KOPT-K1 (cell line): Measurements from ENCODE around the gene DNAAF9.

Source experiments
- H3K27ac ChIP-seq: fragments of 200-600 bp; sonication (generic); 2 replicates; pipeline ENCODE4 v1.5.1; 2016; ENCODE audit warnings: antibody characterized with exemption, mild to moderate bottlenecking, low read depth, low read length; ENCODE audit not compliant: poor library complexity, severe bottlenecking
- H3K36me3 ChIP-seq: fragments of 200-600 bp; sonication (generic); 2 replicates; pipeline ENCODE4 v1.5.1; 2017; ENCODE audit warnings: antibody characterized with exemption, mild to moderate bottlenecking, low read length, moderate library complexity; ENCODE audit not compliant: insufficient read depth
- H3K9me3 ChIP-seq: fragments of 200-600 bp; sonication (generic); 2 replicates; pipeline ENCODE4 v1.5.1; 2017; ENCODE audit warnings: antibody characterized with exemption, low read length, mild to moderate bottlenecking; ENCODE audit not compliant: insufficient read depth, poor library complexity, severe bottlenecking

DNAAF9 gene

DNA sequence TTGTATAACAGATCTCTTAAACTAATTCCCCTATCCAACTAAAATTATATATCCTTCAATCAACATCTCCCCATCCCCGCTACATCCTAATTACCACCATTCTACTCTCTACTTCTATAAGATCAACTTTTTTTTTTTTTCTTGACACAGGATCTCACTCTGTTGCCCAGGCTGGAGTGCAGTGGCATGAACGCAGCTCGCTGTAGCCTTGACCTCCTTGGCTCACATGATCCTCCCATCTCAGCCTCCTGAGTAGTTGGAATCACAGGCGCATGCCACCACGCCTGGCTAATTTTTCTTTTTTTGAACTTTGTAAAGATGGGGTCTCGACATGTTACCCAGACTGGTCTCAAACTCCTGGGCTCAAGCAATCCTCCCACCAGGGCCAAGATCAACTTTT is 5.0 kb downstream of the DNAAF9 start:
- H3K36me3 ChIP-seq: no peaks in the 10 kb centered on the region

DNA sequence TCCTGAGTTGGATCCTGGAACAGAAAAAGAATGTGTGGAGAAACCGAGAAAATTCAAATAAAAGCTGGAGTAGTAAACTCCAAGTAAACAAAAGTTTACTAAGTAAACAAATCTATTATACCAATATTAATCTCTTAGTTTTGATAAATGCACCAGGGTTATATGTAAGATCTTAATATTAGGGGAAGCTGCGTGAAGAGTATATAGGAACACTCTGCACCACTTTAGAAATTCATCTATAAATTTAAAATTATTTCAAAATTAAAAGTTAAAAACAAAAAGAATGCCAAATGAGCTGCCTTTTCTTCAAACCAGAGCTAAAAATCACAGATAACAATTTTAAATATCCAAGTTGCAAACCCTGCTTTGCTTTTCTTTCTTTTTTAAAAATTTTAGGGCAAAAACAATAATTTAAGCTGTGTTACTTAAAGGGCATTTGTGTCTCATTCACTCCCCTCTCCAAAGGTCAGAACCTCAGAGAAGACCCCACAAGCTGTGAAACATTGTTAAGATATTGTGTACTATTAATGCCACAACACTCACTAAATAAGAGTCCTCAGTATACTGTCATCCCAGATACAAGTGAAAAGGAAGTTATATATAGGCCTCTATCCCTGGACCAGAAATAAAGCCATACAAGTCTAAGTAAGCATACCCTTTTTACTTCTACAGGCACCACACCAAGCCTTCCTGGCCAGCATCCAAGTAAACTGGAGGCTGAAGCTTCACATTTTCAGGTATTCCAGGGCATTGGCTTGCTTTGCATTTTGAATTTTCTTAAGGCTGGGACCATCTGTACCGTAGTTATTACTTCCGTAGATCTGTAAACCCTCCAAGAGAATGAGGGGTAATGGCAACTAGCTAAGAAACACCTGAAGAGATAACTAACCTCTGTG is 7.0 kb downstream of the DNAAF9 start:
- Histone ChIP-seq H3K9me3 (no peaks in the 10 kb centered on the region), H3K36me3 (no peaks in the 10 kb centered on the region), H3K27ac (no peak overlapping the region)

More for the DNA sequence above, 5.0 kb downstream of the DNAAF9 start:
- H3K9me3 ChIP-seq: peaks cover 12% of the 10 kb centered on the region
- no peak overlapping the region for H3K27ac ChIP-seq

DNA sequence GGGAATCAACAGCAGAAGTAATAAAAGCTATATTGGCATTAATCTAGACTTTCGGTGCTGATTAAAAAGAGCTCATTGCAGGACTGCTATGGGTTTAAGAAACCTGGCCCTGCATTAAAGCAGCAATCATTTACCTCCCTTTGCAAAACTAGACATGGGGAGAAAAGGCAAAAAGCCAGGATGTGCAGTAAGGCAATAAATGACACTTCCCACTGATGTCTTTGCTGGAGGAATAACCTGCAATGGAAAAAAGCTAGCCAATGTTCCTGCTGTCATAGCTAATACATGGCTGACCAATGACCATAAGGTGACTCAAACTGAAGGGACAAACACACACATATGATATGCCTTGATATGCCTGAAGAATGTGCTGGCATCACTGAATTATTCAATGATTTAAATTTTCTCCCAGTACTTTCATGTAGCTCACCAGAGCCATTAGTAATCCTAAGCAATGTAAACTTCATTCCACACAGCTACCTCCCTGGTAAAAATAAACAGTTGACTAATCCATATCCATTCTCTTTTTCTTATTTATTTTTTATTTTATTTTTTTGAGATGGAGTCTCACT is 8.7 kb downstream of the DNAAF9 start:
- no peak overlapping the region for H3K27ac ChIP-seq
- H3K9me3 ChIP-seq: no peaks in the 10 kb centered on the region
- no peaks in the 10 kb centered on the region for H3K36me3 ChIP-seq

DNA sequence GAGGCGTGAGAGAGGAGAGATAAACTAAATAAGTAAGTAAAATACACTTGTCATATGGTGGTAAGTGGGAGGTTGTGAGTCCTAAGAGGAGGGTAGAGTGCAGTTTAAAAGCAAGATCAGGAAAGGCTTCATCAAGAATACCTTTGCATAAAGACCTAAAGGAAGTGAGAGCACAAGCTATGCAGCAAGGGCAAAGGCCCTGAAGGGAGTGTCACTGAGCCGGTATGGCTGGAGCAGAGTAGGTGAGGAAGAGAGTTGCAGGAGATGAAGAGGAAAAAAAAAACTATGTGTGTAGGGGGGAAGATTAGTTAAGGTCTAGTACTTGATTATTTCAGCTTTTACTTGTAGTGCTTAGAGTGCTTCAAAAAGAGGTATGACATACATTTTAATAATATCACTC is 11.0 kb downstream of the DNAAF9 start:
- Histone ChIP-seq H3K9me3 (no peaks in the 10 kb centered on the region), H3K36me3 (no peaks in the 10 kb centered on the region), H3K27ac (no peak overlapping the region)

DNA sequence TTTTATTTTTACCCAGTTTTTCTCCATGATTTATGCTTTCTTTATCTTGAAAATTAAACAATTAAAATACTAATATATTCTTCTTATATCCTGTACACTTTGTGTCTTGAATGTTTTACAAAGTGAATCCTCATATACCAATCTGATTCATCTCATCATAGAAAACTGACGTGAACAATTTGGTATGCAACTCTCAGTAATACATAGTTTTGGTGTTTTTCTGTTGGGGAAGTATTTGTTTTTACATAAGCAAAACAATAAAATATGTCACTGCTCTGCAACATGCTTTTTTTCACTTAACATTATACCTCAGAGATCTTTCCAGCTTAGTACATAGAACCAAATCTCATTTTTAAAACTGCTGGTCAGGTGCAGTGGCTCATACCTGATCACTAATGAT is 14.7 kb downstream of the DNAAF9 start:
- Histone ChIP-seq H3K9me3 (no peaks in the 10 kb centered on the region), H3K27ac (no peak overlapping the region), H3K36me3 (no peaks in the 10 kb centered on the region)

DNA sequence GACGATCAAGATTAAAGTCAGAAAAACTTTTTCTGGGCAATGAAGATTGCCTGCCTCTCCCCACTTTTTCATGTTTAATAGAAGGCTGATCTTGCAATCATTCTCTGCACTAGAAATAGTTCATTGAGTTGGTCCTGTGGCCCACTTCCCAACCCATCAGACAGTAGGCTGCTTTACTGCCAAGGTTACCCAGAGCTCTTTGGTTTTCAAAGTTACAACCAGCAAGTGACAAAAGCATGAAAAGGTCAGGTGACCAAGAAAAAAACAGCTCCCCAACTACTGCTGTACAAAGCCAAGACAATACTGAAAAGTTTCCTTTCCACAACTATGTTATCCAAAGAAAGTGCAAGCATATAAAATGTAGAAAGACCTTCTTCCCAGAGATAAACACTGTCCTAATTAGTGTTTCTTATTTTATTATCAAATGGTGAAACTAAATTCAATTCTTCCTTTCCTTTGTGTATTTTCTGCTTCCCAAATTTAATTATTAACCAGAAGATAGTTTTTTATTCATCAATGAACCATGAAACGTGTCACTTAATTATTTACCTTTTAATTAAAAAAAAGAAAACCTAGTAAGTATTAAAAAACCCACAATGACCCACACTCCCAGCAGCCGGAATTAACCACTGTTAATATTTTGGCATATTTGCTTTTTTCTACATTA is 16.6 kb downstream of the DNAAF9 start:
- no peak overlapping the region for H3K27ac ChIP-seq
- no peaks in the 10 kb centered on the region for H3K9me3 ChIP-seq
- no peaks in the 10 kb centered on the region for H3K36me3 ChIP-seq

DNA sequence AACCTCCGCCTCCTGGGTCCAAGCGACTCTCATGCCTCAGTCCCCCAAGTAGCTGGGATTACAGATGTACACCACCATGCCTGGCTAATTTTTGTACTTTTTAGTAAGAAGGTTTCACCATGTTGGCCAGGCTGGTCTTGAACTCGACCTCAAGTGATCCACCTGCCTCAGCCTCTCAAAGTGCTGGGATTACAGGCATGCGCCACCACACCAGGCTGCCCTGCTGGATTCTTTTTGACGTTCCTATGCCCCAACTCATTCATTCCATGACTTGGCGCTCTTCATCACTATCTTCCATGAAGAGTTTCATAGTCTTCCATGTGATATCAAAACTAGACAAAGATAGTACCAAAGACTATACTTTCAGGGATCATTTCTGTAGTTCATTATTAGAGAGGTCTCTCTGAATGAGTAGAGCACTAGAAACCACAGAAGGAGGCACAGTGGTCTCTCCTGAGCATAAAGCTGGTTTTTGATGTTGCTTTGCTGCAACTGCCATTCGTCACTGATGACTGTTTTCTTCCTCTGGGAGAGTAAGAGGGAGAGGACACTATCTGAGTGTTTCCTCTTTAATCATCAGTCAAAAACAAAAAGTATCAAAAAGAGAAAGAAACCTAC is 23.5 kb downstream of the DNAAF9 start:
- Histone ChIP-seq H3K27ac (no peak overlapping the region), H3K9me3 (no peaks in the 10 kb centered on the region), H3K36me3 (no peaks in the 10 kb centered on the region)

DNA sequence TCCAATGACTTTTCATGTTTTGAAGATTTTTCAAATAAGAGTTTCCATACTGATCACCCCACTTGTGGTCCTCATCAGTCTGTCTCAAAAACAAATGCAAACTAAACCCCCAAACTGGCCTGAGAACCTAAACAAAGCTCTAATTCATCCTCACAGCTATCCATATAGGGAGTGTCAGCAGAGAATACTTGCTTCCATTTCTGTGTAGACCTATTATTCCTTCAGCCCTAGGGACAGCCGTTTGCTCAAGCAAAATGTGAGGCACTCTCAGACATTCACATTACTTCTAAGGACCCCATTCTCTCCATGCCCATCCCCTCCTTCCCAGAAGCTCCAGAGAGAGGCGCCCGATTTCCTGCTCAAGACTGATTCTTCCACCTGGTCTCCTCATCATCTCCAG is 24.6 kb downstream of the DNAAF9 start:
- Histone ChIP-seq H3K27ac (no peak overlapping the region), H3K36me3 (no peaks in the 10 kb centered on the region), H3K9me3 (no peaks in the 10 kb centered on the region)

DNA sequence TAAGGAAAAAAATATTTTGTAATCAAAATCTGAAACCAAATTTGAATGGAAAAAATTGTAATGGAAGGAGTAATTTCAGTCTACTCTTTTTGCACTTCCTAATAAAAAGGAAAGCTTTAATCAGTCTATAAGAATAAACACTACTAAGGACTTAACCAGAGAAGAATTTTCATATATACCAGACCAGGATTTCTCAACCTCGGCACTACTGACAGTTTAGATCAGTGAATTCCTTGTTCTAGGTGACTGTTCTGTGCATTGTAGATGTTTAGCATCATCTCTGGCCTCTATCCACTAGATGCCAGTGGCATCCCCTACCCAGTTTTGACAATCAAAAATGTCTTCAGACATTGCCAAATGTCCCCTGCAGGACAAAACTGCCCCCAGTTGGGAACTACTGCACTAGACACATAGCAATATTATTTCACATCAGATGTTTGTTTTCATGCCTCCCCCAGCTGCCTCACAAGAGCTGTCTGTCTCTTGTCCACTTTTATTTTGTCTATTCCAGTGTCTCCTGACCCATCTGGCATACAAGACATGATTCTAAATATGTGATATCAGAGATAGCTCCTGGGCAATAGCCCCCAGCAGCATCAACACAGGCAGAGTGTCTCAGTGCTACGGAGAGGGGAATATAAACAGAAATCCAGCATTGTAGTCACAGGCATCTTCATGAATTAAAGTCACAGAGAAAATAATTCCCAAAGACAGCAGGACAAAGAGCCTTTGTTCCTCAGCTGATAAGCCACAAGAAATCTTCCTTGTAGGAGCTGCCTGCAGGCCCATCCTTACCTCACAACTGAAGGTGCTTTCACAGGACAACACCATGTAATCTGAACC is 27.0 kb downstream of the DNAAF9 start:
- Histone ChIP-seq H3K36me3 (no peaks in the 10 kb centered on the region), H3K27ac (no peak overlapping the region), H3K9me3 (no peaks in the 10 kb centered on the region)

DNA sequence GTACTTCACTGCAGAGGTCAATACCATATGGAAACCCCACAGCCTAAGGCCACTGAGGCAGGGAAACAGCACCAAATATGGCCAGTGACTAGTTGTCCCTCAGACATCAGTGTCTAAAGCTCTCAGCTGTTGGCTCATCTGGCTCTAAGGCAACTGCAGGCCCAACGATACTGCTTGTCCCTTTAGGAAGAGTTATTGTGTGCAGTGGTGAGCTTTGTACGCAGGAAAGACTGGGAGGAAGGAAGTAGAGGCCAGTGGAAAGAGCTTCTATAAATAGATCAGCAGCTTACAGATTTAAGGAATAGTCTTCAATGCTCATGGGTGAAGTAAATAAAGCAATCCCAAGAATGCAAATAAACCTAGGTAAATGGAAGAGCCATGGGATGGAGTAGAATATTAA is 29.3 kb downstream of the DNAAF9 start:
- Histone ChIP-seq H3K27ac (no peak overlapping the region), H3K36me3 (no peaks in the 10 kb centered on the region), H3K9me3 (no peaks in the 10 kb centered on the region)

DNA sequence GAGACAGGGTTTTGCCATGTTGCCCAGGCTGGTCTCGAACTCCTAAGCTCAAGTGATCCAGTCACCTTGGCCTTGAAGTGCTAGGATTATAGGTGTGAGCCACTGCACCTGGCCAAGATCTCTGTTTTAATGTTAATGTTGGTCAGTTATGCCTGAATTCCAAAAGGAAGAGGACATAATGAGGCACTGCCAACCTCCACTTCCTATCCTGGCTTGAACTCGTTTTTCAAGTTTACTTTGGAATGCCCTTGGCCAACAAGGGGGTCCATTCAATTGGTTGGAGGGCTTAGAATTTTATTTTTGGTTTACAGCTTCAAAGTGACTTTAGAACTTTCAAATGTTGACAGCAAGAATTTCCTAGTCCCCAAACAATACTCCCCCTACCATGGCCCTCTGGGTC is 29.8 kb downstream of the DNAAF9 start:
- Histone ChIP-seq H3K27ac (no peak overlapping the region), H3K36me3 (no peaks in the 10 kb centered on the region), H3K9me3 (no peaks in the 10 kb centered on the region)

DNA sequence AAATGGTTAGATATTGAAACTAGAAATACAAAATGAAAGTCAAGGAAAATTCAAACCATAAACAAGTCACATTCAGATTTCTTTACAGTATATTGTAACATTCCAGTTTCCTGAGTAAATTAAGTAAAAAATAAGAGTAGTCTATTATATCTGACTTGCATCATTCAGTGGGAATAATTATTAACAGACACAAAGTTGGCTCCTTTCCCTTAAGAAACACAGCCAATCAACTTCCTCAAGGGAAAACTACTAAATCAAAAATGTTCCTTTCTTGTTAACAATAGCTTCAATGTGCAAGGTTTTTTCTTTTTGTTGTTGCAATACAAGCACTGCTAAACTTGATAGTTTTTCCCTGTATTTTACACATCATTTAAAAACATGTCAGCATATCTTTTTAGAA is 33.2 kb downstream of the DNAAF9 start:
- no peak overlapping the region for H3K27ac ChIP-seq
- no peaks in the 10 kb centered on the region for H3K36me3 ChIP-seq
- no peaks in the 10 kb centered on the region for H3K9me3 ChIP-seq

DNA sequence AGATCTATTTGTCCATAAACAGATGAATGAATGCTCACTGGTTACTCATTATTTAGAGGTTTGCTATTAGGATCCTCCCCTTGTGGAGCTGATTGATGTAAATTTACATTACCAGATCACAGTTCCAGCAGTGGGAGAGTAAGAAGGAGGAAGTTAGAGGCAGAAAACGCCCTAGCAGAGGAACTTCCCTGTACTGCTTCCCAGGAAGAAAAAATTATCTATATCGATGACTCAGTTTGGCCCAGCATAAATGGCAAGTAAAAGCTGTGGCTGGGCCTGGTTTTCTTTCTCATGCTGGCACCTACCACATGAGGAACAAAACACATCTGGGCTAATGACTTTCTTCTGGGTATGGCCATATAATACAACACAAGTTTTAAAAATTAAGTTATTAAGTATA is 35.7 kb downstream of the DNAAF9 start:
- Histone ChIP-seq H3K36me3 (no peaks in the 10 kb centered on the region), H3K27ac (no peak overlapping the region), H3K9me3 (no peaks in the 10 kb centered on the region)

DNA sequence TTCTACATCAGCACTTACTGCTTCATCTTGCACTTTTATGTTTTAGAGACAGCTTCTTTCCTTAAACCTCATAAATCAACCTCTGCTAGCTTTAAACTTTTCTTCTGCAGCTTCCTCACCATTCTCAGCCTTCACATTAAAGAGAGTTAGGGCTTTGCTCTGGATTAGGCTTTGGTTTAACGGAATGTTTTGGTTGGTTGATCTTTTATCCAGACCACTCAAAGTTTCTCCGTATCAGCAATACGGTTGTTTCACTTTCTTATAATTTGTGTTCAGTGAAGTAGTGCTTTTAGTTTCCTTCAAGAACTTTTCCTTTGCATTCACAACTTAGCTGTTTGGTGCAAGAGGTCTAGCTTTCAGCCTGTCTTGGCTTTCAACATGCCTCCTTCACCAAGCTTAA is 40.4 kb downstream of the DNAAF9 start:
- no peaks in the 10 kb centered on the region for H3K9me3 ChIP-seq
- no peak overlapping the region for H3K27ac ChIP-seq
- H3K36me3 ChIP-seq: no peaks in the 10 kb centered on the region
